Measurements from ENCODE around the gene MCMBP. TPM values are rescaled to one million over a fixed set of nuclear protein-coding genes. Genes with fewer than 3 reads are reported as not detected.
"Not testable (repeated sequence)": the region's sequence is repeated elsewhere in the genome, so short reads cannot be mapped to it uniquely, and the experiment has no call there.

MCMBP gene
- total RNA-seq, 3 donors from 2014 or later, result 49.9 to 56.4 (median 52.2) TPM

- DNase-seq (ENCODE audit: low spot score in 2 of 2), result no peak
- intact Hi-C loops (cut with DNase I; ENCODE audit: low total_unique reads), result loop anchor here (5.0 kb wide), 1 partner anchor 219 kb away; no protein-coding TSS in a partner anchor
- H3K9me3 ChIP-seq, result no peaks in the 10 kb centered on the region
- no peaks in the 10 kb centered on the region for H3K4me1 ChIP-seq
- H3K36me3 ChIP-seq, result no peaks in the 10 kb centered on the region
- no peak for TF ChIP-seq POLR2A (IDR thresholded peaks at IDR 0.05)
- TF ChIP-seq POLR2AphosphoS5 (IDR thresholded peaks at IDR 0.05), result no peak
- no peaks in the 10 kb centered on the region for H3K27me3 ChIP-seq
- H3K4me3 ChIP-seq, result no peak overlapping the region
- no peak overlapping the region for H3K27ac ChIP-seq
Observed at GRCh38 chr10:119878524-119878923, 5.9 kb upstream of the MCMBP start.

GRCh38 chr10:119872860-119873681 lies 428 bp upstream of the MCMBP start:
- intact Hi-C loops (cut with DNase I; ENCODE audit: low total_unique reads), result no loop called here
- Histone ChIP-seq H3K27ac (peak overlapping the region; percentile 85 to 95), H3K9me3 (no peaks in the 10 kb centered on the region), H3K36me3 (no peaks in the 10 kb centered on the region), H3K4me1 (peaks cover 0 to 5% of the 10 kb centered on the region in 2 donors), H3K27me3 (no peaks in the 10 kb centered on the region), H3K4me3 (peak overlapping the region; percentile 78 to 85 (median 84))
- peak; percentile 65 to 80 for DNase-seq (ENCODE audit: low spot score in 2 of 2)
- TF ChIP-seq CTCF (IDR thresholded peaks at IDR 0.05), result no peak
- peak in 2 of 3 donors; percentile 1 to 13 for TF ChIP-seq POLR2AphosphoS5 (IDR thresholded peaks at IDR 0.05)

- Histone ChIP-seq H3K36me3 (no peaks in the 10 kb centered on the region), H3K27ac (peak overlapping the region; percentile 85 to 95), H3K9me3 (no peaks in the 10 kb centered on the region), H3K4me3 (peak overlapping the region; percentile 78 to 85 (median 84)), H3K27me3 (no peaks in the 10 kb centered on the region), H3K4me1 (peaks cover 0 to 5% of the 10 kb centered on the region in 2 donors)
- intact Hi-C loops (cut with DNase I; ENCODE audit: low total_unique reads), result no loop called here
- peak in 1 of 2 donors; percentile 62 for DNase-seq (ENCODE audit: low spot score in 2 of 2)
- TF ChIP-seq CTCF (IDR thresholded peaks at IDR 0.05) (no peak), POLR2AphosphoS5 (IDR thresholded peaks at IDR 0.05) (no peak), POLR2A (IDR thresholded peaks at IDR 0.05) (no peak)
Observed at GRCh38 chr10:119871881-119872609, 598 bp downstream of the MCMBP start.

GRCh38 chr10:119869398-119869797 lies 3.2 kb downstream of the MCMBP start:
- intact Hi-C loops (cut with DNase I; ENCODE audit: low total_unique reads); H3K4me1 ChIP-seq; H3K36me3 ChIP-seq; DNase-seq (ENCODE audit: low spot score in 2 of 2); H3K9me3 ChIP-seq; H3K27me3 ChIP-seq; H3K27ac ChIP-seq; H3K4me3 ChIP-seq: not testable (repeated sequence)

GRCh38 chr10:119867317-119867716 lies 5.3 kb downstream of the MCMBP start:
- Histone ChIP-seq H3K36me3 (no peaks in the 10 kb centered on the region), H3K27me3 (no peaks in the 10 kb centered on the region), H3K4me3 (peak overlapping the region in 1 of 3 donors; percentile 34), H3K4me1 (peaks cover 0 to 5% of the 10 kb centered on the region in 2 donors), H3K9me3 (no peaks in the 10 kb centered on the region), H3K27ac (no peak overlapping the region)
- no peak for DNase-seq (ENCODE audit: low spot score in 2 of 2)
- intact Hi-C loops (cut with DNase I; ENCODE audit: low total_unique reads), result no loop called here
- TF ChIP-seq POLR2A (IDR thresholded peaks at IDR 0.05), result no peak
- no peak for TF ChIP-seq POLR2AphosphoS5 (IDR thresholded peaks at IDR 0.05)
- TF ChIP-seq CTCF (IDR thresholded peaks at IDR 0.05), result no peak
